Dedifferentiated amniotic fluid mesenchymal stem cell (primary cell): ENCODE measurements around the gene NDUFC2.
"Not testable (repeated sequence)": the region's sequence is repeated elsewhere in the genome, so short reads cannot be mapped to it uniquely, and the experiment has no call there.

Experiments
- DNase-seq: peaks from one replicate; pipeline ENCODE4 v3.0.0-alpha.2; 2016; ENCODE audit errors: extremely low spot score

Gene NDUFC2

GRCh38 chr11:78030429-78031325 is 49.0 kb downstream of the NDUFC2 start:
- DNase-seq: peak; percentile 47

- DNase-seq: not testable (repeated sequence)
Measured at GRCh38 chr11:78028423-78028822, 51.2 kb downstream of the NDUFC2 start.

- DNase-seq: no peak
Measured at GRCh38 chr11:78027759-78028158, 51.9 kb downstream of the NDUFC2 start.

- no peak for DNase-seq
Measured at GRCh38 chr11:78025378-78025777, 54.3 kb downstream of the NDUFC2 start.

GRCh38 chr11:78023426-78023825 is 56.2 kb downstream of the NDUFC2 start:
- no peak for DNase-seq

- no peak for DNase-seq
Measured at GRCh38 chr11:78022397-78023396, 57.0 kb downstream of the NDUFC2 start, which contains the start of gene KCTD14. Gene KCTD14 (minus strand): TSS chr11:78023276. CDS start chr11:78023249, 27 bp downstream.

- DNase-seq: no peak
Measured at GRCh38 chr11:78021611-78022010, 58.1 kb downstream of the NDUFC2 start.

GRCh38 chr11:78020246-78020645 is 59.4 kb downstream of the NDUFC2 start:
- DNase-seq: no peak

- DNase-seq: no peak
Measured at GRCh38 chr11:78019808-78020207, 59.9 kb downstream of the NDUFC2 start.
